Measurements from ENCODE around the gene PRM2.

Gene PRM2

GRCh38 chr16:11225677-11226549 is 50.4 kb downstream of the PRM2 start:
- no peak for DNase-seq (ENCODE audit: low read depth)
